ENCODE data around the gene RFLNA.

RFLNA gene

DNA sequence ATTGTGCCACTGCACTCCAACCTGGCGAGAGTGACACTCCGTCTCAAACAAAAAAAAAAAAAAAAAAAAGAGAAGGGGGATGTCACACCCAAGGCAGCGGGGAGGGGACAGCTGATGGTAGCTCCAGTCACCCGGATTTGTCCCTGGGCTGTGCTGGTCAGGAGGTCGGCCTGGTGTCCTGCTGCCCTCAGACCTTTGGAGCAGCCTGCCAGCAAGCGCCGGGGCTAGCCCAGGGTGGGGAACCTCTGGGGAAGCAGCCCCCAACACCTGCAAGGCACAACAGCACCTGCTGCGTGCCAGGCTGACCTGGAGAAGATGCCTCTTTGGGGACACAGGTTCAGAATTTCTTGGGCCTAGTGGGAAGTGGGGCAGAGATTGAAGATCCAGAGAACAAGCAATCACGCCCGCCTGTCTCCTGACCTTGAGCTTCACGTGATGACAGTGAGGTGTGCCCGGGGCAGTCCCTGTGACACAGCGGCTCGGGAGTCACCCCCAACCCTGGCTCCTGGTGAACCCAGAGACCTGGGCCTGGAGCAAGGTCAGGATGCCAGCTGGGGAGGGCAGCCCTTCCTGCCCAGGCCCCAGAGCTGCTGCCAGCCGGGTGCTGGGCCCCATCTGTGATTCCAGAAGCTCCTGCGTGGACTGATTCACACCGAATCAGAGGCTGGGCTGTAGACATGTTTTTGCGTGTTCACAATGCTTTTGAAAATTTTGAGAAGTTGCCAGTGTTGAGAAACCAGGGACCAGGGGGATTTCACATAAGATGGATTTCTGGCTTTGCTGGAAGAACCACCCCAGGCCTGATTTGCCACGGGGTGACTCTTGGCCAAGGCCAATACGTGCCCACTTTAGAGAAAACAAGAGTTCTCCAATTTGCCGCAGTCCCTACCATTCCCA is 66.4 kb downstream of the RFLNA start:
- DNase-seq = no peak

DNA sequence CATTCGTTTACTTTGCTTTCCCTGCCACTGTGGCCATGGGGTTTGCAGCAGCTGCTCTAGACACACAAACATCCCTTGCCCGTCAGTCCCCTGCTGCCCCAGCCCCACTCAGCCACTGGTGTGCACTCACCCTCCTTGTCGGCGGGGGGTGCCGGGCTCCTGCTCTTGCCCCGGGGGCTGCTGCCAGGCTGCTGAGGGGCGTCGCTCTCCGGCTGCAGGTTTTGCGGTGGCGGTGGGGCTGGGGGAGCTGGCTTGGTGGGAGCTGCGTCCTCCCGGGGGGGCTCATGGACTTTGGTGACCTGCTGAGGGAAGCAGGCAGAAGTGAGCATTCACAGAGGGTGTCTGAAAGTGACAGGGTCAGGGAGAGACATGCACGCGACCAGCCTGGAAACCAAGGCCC is 67.1 kb downstream of the RFLNA start:
- DNase-seq = no peak

DNA sequence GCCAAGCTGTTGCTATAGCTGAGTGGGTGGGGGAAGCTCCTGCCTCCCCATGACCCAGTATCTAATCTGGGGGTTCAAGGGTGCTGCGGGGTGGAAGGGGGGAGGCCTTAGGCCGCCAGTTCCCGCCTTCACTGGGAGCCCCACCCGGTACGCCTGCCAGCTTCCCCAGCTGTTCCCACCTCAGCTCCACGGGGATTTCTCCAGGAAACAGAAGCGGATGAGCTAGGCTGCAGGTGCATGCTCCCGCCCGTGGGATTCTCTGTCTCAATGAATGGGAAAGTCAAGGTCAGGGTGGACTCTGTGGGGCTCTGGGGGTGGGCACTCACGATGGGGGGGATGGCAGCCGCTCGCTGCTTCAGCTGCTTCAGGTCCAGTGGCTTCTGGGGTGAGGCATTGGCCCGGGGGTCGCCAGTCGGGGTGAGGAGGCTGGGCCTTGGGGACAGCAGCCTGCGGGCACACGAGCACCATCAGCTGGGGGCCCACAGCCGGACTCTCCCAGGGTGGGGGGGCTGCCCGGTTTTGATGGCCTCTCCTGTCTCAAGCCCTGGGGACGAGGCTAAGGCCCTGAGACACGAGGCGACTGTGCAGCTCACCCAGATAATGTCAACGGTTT is 68.6 kb downstream of the RFLNA start:
- no peak for DNase-seq

DNA sequence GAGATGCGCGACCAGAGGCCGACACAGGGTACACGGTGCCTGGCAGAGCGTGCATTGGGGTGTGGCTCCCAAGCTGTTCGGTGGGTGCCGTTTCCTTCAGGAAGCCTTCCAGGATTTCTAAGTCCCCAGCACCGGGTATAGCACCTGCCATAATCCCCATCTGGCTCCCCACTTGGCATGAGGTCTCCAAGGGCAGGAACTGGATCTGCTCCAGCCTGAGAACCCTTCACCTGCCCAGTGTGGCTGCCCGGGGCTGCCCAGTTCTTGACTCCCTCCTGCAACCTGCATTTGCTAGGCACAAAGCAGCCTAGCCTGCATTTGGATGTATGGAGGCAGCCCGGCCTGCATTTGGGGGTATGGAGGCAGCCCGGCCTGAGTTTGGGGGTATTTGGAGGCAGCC is 69.7 kb downstream of the RFLNA start:
- no peak for DNase-seq
